Hematopoietic multipotent progenitor cell treated with erythropoietin and hydrocortisone succinate and interleukin-3 and kit ligand, for 4 days (in vitro differentiated cells): ENCODE measurements around the gene INPP4B.
A peak's percentile ranks its signal among the peaks of the same experiment; 100 is the strongest.
"Not testable (repeated sequence)": the region's sequence is repeated elsewhere in the genome, so short reads cannot be mapped to it uniquely, and the experiment has no call there.

Experiments
- DNase-seq: peaks from one replicate; pipeline ENCODE4 v3.0.0-alpha.2; 2015

INPP4B gene

DNA sequence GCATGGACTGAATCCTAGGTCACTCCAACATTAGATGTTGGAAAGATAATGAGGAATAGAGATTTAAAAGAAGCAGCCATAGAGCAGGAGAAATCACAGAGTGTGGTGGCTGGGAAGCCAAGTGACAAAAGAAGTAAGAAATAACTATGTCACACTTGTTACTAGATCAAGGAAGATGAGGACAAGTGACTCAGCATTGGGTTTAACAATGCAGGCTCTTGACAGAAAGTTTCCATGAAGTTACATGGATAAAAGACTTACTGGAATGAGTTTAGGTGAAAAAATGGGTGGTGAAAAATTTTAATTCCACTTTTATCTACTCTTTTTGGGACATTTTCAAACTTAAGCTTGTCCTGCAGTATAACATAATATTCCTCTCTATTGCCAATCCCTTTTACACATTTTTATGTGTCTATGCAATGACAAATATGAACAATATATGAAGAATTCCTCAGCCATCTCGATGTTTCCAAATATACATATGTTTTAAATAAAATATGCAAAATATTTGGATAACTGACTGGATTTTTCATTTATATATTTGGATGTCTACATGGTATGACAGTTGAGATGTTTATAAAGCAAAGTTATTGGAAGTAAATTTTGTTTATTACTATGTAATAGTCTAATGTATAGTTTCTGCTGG is 747.1 kb downstream of the INPP4B start:
- no peak for DNase-seq

DNA sequence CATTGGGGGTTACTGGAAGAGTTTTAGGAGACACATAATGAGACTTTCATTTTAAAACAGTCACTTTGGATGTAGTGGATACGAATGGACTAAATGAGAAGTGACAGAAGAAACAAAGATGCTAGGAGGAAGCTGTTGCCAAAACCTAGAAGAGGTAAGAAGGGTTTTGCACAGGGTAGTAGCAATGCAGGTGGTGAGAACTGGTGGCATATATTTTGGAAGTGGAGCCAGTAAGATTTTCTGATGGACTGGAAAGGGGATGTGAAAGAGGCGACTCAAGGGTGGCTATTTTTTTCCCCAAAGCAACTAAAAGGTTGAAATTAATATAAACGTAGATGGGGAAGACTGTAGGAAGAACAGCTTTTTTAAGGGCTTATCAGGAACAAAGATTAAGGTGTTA is 747.7 kb downstream of the INPP4B start:
- no peak for DNase-seq

GRCh38 chr4:142097015-142097414 is 749.1 kb downstream of the INPP4B start:
- no peak for DNase-seq

DNA sequence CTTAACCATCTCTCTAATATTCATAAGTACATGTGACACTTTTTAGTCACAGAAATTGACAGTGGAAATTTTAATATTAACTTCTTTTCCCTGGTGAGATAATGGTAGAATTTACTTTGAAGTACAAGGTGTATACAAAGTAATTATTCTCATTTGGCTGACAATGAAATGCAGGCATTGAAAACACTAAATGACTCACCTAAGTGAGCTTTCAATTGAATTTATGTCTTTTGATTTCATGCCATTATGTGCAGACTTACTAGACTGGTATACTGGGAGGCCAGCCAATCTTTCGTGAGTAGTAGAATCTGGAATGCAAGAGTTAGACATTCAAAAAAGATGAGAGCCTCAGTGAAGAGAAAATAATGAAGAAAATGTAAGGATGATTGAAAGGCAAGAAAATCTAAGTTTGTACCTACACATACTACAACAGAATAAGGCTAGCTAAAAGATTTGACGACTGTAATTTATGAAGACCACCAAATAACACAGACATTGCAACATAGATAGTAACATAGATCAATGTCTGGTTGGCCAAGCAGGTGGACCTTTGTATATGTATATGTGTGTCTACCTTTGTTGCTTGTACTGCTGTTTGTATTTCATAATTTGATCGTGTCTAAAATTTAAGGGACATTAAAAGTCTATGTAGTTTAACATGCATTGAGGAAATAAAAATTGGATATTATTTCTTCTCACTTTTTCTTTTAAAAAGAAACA is 750.1 kb downstream of the INPP4B start:
- no peak for DNase-seq

DNA sequence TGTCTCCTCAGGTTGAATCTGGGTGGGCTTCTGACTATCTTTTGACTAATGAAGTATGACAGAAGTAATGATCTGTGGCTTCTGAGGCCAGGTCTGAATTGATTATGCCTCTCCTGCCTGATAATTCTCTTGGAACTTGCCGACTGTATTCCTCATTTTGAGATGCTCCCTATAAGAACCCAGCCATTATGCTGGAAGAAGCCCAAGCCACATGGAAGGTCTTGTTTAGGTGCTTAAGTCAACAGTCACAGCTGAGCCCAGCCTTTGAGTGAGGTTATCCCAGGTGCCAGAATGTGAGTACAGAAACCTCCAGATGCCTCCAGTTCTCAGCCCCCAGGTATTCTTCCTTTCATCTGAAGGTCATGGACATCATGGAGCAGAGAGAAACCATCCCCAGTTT is 753.2 kb downstream of the INPP4B start:
- no peak for DNase-seq

GRCh38 chr4:142091691-142092182 is 754.4 kb downstream of the INPP4B start:
- DNase-seq: no peak

DNA sequence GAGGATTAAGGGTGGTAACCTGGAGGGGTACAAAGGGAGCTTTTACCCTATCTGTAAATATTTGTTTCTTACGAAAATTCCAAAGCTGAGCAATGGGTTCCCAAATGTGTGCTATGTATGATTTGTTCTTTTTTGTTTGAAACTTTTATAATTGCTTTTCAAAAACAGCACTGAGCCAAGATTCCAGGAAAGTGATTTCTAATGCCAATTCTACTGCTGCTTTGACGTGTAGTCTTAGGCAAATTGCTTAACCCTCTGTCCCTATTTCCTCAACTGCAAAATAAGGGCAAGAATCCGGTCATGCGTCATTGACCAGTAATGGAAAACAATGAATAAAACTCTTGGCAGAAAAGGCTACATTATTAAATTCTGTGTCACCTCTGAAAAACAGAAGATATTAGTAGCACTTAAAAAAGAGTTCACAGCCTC is 755.0 kb downstream of the INPP4B start:
- DNase-seq: no peak

DNA sequence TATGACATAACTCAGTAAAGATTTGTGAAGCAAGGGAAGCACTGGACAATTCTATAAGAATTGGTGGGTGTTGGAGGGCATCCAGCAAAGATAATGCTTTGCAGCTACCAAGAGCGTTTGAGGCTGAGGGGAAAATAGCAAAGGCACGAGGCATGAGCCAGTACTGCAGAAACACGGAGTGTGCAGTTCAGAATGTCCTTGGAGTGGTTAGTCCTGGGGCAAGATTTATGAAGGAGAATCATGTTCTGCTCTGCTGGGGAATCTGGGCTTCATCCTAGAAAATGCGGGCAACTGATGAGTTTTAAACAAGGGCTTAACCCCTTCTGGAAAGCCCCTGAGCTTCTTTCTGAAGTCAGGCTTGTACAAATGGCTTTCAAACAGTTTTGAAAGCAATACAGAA is 757.2 kb downstream of the INPP4B start:
- DNase-seq: no peak

GRCh38 chr4:142085513-142086292 is 760.4 kb downstream of the INPP4B start:
- peak; percentile 49 for DNase-seq

DNA sequence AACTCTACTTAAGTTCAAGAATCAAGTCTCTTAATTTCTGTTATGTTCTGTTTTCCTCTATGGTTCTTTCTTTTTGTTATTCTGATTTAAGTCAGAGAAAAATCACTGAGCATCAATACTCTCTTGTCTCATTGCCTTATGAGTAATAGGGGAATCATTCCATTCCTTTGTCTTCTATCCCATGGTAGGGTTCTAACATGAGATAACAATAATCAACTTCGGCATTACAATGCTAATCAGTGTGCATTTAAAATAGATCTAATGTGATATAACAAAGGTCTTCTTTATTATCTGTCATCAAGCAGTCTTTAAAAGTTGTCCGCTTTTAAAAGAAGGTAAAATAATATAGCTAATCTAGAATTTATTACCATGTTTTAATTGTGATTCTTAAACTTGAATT is 762.8 kb downstream of the INPP4B start:
- DNase-seq: no peak

DNA sequence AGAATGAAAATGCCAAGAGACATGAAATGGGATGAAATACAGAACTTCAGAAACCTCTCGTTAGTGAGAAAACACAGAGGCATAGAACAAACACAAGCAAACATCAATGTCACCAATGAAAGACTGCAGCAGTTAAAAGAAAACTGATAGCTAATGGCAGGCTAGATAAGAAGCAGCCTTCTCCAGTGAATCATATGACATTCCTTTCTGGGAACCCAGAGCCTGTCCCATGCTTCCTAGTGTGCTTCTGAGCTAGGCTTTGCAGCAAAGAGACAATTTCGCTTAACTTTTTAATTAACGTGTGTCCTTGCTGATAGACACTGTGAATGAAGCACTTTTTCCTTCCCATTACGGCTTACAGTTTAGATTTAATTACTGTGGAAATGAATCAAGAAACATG is 765.1 kb downstream of the INPP4B start:
- no peak for DNase-seq

- no peak for DNase-seq
Measured at GRCh38 chr4:142079959-142080358, 766.1 kb downstream of the INPP4B start.

DNA sequence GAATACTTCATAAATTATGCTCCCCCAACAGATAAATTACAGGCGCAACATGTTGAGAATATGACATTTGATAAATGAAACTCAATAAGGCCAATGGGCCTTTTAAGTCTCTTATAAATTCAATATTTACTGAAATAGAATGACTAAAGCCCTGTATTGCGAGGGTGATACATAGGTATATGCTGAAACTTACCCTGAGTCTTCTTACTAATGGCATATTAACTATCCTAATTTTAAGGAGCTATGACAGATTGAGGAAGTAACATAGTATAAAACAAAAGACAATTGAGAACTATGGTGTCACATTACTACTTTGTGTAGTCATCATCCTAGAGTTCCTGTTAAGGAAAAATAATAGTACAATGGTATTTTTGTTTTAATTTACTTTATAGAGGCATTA is 769.1 kb downstream of the INPP4B start:
- no peak for DNase-seq

GRCh38 chr4:142068304-142068703 is 777.8 kb downstream of the INPP4B start:
- DNase-seq: not testable (repeated sequence)

- DNase-seq: not testable (repeated sequence)
Measured at GRCh38 chr4:142066562-142066961, 779.5 kb downstream of the INPP4B start.

DNA sequence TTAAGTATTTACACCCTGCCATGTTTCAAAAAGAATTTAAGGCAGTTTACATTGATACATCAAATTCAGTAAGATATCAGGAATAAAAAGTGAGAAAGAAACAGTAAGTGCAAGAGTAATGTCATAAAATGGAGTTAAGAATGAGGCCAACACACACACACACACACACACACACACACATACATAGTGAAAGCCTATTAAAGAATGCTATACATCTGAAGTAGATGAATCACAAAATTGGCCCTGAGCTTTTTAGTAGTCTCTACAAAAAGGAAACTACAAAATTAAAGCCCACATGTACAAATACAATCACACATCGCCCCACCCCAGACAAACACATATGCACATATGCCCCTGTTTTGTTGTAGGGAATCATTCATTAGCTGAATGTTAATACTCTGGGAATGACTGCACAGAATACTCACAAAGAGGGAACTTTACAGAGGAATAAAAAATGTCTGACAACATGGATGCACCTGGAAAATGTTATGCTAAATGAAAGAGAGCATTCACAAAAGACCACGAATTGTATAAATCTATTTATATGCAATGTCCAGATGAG is 780.9 kb downstream of the INPP4B start:
- DNase-seq: no peak

GRCh38 chr4:142064181-142064580 is 781.9 kb downstream of the INPP4B start:
- no peak for DNase-seq

DNA sequence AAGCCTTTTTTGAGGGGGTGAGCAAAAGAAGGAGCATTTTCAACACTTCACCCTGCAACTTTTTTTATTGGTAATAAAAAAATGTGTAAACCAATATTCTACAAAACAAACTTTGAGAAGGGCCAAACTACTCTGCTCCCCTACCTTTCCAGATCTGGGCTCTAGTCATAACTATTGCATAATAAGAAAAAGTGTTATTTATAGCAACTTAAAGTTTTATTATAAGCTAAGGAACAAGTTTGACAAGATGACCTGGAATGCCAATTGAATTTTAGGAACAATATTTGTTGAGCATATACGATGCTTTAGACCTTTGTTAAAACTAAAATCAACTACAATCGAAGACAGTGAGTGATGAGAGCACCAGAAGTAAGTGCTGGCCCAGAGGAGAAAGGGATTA is 800.1 kb downstream of the INPP4B start:
- no peak for DNase-seq

GRCh38 chr4:142044271-142044670 is 801.8 kb downstream of the INPP4B start:
- DNase-seq: no peak

DNA sequence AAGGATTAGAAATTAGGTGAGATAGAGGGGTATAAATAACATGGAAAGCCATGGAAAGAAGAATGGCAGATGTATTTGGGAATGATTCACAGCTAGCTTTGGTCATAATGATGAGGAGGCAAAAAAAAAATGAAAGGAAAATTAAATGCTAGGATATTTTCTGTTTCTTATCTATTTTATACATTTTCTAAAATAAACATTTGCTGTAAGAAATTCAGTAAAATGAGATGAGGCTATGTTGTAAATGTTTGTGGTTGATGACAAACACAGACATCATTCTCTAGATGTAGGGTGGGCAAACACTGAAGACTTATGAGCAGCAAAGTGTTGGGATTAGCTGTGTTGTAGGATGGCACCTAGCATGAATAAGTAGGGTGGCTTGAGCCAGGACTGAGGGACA is 802.6 kb downstream of the INPP4B start:
- no peak for DNase-seq

DNA sequence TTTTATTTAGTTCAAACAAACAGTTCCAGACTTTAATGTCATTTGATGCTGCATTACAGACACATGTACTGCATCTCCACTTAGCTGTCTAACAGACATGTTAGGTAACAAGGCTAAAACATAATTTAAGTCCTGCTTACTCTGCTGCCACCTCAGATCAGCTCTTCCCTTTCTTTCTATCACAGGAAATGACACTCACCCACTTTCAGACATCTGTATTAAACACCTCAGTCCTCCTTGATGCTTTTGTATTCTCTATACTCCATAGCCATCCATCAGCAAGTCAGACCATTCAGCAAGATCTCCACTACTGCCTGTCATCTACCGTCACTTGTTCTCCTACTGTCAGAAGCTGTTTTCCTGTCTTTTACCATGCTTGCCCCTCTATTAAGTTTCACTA is 804.3 kb downstream of the INPP4B start:
- DNase-seq: no peak

DNA sequence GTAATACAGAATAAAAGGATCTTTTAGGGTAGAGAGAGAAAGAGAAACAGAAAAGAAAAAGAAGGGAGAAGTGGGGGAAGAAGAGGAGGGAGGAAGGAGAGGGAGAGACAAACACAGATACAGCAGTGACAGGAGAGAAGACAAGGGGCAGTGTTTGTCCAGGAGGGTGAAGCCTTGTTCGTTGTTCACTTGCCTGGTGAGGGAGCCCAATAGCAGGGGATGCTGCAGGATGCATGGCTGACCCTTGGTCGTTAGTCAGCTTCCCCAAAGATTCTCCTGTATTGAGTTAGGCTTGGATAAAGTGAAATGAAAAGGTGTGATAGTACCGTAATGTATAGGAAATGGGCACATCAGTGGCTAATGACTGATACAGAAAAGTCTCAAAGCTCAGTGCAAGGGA is 806.1 kb downstream of the INPP4B start:
- no peak for DNase-seq

DNA sequence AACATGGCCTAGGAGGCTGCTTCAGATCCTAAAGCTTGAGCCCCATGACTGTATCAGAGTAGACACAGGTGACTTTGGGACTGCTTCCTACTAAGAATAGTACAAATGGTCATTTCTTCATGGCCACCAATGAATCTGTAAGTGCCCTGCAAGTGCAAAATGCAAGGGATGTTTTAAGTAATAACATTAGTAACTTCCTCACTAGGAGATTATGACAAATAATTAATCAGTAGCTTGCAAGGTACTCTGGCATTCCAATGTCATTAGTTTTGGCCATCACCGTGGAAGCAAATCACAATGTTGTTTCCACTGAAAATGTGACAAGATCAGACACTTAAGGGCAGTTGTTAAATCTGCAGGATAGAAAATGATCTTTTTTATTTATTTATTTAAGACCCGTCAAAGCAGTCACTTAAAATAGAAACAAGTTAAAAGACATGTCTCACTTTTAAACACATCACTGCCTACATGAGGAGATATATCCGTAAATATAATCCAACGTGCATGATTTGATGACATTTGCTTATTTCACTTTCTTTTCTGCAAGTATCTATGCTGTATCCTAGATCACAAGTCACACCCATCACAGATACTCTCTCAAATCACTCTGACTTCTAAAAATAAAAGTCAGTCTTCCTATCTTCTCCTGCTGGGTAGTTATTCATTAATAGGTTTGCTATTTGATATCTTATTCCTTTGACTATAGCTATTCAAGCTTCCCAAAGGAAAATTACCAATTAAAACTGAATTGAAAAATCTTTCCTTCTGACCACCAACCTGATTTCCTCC is 809.1 kb downstream of the INPP4B start:
- DNase-seq: no peak
